ENCODE data around the gene DPP7.

Gene DPP7
- 151 reads per million, percentile 89 among the genes with 10 or more reads in this experiment for total RNA-seq

DNA sequence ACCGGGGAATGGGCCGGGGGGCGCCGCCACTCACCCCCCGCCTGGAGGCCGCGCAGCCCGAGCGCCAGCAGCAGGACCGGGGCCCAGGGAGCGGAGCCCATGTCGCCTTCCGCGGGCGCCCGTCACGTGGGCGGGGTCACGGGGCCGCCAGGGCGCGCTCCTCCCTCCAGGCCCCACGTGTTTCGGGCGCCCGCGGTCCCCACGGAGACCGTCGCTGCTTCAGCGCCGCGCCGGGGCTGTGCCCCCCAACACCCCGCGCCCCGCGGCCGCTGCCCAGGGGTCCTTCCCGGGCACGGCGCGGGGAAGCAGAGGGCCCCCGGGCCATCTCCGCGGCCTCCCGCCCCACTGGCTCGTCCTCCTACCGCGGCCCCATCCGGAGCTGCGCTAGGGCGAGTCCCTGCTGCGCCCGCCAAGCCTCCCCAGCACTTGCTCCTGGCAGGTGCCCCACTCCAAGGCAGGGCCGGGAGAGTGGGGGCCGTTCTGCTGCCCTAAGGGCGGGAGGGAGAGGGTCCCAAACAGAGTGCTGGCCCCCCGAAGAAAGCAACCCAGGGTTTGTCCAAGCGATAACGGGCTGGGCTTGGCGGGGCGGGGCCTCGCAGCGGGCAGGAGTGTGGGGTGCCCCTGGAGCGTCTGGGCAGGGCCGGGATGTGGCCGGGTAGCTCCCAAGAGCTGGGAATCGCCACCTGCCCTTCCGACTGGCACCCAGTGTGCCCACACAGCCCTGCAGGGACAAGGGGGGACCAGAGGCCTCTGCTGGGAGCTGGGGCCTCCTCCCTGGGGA is at the start of gene DPP7:
Gene DPP7, minus strand, starts transcription at position 121 of the 781 bp plus-strand sequence. Its CDS starts 20 bp downstream, at position 101.
- DNase-seq, result peak; percentile 75

DNA sequence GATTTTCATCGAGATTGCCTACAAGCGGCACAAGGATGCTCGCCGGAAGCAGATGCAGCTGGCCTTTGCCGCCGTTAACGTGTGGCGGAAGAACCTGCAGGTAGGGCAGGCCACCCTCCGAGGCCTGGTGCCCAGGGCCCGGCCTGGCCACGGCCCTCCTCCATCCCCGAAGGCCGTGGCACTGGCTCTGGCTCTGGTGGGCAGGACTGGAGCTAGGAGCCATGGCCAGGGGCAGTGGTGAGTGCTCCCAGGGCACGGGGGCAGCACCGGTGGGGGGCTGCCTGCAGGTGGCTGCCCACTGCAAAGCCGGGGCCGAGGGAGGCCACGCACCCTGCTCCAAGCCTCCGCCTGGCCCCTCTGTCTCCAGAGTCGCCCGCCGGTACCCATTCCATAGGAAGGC is 49.3 kb upstream of the DPP7 start:
- DNase-seq, result no peak

DNA sequence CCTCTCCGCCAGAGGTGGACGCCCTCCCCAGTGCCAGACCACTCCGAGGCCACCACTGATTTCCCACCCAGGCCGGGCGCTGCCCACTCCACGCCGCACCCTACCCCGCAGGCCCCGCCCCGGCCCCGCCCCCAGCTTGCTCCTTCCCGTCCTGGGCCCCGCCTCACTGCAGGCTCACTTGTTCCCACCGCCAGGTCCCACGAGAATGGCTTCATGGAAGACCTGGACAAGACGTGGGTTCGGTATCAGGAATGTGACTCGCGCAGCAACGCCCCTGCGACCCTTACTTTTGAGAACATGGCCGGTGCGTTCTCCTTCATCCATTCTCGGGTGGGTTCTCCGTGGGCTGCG is 48.8 kb upstream of the DPP7 start:
- no peak for DNase-seq

DNA sequence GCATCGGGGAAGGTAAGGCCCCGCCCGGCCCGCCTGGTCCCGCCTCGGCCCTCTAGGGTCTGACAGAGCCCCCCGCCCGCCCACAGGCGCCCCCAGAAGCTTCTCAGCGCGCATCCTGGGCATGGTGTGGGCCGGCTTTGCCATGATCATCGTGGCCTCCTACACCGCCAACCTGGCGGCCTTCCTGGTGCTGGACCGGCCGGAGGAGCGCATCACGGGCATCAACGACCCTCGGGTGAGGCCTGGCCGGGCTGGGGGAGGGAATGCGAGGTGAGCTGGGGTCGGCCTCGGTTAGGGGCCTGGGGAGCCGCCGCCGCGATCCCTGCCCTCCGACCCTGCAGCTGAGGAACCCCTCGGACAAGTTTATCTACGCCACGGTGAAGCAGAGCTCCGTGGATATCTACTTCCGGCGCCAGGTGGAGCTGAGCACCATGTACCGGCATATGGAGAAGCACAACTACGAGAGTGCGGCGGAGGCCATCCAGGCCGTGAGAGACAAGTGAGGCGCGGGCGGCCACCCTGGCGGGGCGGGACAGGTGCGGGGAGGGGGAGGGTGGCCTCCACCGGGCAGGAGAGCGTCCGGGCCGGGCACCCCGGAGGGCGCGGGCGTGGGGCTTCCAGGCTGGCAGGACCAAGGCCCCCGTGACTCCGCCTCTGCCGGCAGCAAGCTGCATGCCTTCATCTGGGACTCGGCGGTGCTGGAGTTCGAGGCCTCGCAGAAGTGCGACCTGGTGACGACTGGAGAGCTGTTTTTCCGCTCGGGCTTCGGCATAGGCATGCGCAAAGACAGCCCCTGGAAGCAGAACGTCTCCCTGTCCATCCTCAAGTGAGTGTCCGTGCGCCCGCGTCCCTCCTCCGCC is 48.2 kb upstream of the DPP7 start:
- DNase-seq, result no peak

DNA sequence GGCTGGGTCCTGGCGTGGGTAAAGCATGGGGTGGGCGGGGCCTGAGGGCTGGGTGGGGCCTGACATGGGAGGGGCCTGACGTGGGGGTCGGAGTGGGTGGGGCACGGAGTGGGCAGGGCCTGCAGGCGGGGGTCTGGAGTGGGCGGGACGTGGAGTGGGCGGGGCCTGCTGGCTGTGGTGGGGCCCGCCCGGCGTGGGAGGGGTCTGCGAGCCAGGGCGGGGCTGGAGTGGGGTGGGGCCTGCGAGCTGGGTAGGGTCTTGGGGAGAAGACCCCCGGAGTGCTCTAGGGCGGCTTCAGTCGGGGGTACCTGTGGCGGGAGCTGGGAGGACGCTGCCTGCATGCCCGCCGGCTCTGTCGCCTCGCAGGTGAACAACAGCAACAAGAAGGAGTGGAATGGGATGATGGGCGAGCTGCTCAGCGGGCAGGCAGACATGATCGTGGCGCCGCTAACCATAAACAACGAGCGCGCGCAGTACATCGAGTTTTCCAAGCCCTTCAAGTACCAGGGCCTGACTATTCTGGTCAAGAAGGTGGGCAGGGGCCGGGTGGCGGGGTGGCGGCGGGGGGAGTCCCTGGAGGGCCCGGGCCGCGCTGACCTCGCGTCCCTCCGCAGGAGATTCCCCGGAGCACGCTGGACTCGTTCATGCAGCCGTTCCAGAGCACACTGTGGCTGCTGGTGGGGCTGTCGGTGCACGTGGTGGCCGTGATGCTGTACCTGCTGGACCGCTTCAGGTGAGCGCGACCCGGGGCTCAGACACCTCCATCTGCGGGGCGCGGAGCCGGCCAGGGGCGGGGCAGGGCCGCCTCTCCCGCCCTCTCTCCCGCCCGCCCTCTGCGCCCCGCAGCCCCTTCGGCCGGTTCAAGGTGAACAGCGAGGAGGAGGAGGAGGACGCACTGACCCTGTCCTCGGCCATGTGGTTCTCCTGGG is 47.3 kb upstream of the DPP7 start:
- no peak for DNase-seq

DNA sequence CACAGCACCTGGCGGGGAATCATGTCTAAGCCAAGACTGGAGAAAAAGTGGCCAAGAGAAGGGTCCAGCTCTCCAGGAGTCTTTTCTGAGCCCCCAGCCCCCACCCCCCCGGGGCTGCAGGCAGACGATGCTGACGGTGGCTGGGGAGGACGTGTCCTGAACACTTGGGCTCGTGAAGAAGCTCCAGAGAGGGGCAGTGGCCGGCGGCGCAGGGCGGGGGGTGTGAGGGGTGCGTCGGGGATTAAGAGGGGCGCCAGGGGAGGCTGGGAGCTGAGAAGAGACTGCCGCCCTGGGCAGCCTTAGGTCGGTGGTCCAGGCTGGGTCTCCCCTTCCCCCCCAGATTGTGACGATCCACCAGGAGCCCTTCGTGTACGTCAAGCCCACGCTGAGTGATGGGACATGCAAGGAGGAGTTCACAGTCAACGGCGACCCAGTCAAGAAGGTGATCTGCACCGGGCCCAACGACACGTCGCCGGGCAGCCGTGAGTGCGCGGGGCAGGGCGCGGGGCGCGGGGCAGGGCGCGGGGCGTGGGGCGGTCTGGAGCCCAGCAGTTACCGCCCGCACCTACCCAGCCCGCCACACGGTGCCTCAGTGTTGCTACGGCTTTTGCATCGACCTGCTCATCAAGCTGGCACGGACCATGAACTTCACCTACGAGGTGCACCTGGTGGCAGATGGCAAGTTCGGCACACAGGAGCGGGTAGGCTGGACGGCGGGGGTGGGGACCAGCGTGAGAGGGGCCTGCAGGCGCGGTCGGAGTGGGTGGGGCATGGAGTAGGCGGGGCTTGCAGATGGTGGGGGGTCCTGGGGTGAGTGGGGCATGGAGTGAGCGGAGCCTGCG is 46.4 kb upstream of the DPP7 start:
- no peak for DNase-seq

DNA sequence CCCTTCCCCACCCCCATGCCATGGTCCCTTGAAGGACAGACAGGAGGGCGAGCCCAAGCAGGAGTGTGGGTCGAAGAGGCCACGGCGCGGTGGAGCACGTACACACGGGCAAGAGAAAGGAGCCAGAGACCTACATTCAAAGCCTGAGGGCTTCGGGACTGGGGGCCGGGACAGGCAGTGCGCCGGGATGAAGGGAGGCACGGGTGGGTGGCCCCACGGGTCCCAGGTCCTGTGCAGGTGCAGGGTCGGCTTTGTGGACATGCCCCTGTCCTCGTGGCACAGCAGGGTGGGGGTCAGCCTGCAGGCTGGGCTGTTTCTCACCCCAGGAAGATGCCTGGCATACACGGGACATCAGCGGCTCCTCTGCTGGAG is 45.5 kb upstream of the DPP7 start:
- DNase-seq, result no peak

DNA sequence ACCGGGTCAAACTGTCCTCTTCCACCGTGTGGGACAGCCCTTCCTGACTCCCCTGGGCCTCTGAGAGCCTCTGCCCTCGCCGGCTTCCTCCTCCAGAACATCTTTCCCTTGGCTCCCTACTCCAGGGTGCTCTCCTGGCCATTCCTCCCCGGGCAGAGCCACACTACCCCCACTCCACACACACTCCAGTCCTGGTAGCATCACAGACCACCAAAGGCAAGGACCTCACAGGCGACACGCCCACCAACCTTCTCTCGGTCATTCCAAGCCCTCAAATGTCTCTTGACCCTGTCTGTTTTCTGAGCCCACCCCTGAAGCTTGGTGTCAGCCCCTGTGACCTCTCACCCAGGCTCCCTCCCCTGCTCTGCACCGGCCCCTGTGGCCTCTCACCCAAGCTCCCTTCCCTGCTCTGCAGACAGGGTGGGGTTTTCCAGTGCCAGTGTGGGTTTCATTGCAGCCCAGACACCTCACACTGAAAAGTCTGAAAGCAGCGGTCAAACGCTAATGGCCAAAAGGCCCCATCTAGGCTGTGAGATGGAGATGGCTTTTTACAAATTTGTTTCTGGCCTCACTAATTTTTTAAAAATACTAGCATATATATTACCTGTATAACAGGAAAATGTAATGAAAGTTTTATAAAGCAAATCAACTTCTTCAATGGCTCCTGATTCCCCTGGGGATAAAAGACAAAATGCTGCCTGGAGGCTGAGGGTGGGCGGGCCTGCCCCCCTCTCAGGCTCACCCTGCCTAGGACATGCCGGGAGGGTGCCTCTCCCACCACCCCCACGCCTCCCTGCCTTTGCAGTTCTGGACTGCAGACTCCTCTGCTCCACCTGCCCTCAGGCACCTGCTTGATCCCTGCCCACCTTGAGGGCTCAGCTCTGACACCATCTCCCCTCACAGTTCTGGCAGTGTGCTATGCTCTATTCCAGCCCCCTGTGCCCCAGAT is 44.8 kb upstream of the DPP7 start:
- DNase-seq, result no peak

DNA sequence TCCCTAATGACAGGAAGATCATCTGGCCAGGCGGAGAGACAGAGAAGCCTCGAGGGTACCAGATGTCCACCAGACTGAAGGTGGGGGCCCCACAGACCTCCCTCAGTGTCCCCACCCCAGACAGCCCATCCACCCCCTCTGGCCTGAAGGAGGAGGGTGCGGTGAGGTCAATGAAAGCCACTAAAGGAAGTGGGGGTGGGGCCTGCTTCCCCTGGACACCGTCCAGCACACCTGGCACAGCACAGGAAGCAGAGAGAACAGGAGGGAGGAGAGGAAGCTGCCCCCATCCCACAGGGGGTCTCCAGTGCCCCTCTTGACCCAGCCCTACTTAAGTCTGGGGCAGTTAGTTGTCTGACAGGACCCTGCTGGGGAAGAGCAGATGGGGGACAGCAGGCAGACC is 44.1 kb upstream of the DPP7 start:
- DNase-seq, result no peak

DNA sequence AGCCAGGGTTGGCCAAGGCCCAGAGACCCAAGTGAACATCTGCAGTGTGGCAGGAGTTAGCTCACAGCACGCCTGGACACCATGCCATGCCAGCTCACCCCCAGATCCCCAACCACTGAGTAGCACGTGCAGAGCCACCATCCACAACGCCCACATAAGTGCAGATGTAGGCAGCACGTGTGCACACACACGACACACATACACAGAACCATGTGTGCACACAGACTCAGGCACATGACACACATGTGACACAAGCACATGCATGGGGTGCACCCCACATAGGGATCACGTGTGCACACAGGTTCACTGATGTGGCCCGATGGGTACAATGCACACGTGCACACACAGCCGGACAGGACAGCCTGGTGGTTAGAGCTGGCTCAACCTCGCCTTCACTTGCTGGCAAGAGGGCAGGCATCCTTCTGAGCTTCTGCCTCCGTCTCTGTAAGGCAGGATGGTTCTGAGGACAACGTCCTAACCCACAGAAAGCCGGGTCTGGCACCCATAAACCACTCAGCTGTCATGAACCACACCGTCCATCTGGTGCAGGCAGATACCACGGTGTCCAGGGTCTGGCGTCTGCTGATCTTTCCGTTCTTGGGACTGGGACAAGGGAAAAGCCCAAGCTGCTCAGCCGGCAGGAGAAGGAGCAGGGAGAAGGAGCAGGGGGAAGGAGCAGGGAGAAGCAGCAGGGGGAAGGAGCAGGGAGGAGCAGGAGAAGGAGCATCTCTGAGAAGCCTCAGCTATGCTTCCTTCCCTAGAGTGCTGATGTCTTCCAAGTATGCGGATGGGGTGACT is 43.3 kb upstream of the DPP7 start:
- no peak for DNase-seq

DNA sequence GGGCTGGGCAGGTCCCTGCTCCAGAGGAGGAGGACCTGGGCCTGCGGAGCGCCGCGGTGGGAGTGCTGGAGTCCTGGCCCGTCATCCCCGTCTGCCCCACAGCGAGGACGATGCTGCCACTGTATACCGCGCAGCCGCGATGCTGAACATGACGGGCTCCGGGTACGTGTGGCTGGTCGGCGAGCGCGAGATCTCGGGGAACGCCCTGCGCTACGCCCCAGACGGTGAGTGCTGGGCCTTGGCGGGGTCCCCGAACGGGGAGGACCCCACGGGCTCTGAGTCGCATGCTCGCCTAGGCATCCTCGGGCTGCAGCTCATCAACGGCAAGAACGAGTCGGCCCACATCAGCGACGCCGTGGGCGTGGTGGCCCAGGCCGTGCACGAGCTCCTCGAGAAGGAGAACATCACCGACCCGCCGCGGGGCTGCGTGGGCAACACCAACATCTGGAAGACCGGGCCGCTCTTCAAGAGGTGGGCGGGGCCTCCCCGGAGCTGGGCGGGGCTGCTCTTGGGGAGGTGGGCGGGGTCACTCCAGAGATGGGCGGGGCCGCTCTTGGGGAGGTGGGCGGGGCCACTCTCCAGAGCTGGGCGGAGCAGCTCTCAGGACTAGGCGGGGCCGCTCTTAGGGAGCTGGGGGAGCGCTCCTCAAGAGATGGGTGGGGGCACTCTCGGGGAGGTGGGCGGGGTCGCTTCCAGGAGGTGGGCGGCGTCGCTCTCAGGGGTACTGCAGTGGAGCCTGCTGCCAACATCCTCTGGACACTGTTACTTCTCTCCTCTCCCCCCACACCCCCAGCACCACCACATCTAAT is 42.2 kb upstream of the DPP7 start:
- peak; percentile 31 for DNase-seq

DNA sequence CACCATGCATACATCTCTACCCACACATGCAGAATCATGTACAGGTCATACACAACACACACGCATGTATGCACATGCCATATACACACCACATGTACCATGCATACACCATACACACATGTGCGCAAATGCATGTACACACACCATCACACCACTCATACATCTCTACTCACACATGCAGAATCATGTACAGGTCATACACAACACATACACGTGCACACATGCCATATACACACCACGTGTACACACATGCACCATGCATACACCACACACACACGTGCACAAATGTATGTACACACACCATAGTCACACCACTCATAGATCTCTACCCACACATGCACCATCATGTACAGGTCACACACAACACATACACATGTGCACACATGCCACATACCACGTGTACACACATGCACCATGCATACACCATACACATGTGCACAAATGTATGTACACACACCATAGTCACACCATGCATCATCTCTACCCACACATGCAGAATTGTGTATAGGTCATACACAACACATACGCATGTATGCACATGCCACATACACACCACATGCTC is 38.4 kb upstream of the DPP7 start:
- no peak for DNase-seq

DNA sequence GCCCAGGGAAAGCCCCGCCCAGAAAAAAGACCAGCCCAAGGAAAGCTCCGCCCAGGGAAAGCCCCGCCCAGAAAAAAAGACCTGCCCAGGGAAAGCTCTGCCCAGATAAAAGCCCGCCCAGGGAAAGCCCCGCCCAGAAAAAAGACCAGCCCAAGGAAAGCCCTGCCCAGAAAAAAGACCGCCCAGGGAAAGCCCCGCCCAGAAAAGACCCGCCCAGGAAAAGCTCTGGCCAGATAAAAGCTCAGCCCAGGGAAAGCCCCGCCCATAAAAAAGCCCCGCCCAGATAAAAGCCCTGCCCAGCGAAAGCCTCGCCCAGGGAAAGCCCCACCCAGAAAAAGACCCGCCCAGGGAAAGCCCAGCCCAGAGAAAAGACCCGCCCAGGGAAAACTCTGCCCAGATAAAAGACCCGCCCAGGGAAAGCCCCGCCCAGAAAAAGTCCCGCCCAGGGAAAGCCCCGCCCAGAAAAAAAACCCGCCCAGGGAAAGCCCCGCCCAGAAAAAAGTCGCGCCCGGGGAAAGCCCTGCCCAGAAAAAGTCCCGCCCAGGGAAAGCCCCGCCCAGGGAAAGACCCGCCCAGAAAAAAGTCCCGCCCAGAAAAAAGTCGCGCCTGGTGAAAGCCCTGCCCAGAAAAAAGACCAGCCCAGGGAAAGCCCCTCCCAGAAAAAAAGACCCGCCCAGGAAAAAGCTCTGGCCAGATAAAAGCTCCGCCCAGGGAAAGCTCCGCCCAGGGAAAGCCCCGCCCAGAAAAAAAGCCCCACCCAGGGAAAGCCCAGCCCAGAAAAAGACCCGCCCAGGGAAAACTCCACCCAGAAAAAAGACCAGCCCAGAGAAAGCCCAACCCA is 36.3 kb upstream of the DPP7 start:
- no peak for DNase-seq

DNA sequence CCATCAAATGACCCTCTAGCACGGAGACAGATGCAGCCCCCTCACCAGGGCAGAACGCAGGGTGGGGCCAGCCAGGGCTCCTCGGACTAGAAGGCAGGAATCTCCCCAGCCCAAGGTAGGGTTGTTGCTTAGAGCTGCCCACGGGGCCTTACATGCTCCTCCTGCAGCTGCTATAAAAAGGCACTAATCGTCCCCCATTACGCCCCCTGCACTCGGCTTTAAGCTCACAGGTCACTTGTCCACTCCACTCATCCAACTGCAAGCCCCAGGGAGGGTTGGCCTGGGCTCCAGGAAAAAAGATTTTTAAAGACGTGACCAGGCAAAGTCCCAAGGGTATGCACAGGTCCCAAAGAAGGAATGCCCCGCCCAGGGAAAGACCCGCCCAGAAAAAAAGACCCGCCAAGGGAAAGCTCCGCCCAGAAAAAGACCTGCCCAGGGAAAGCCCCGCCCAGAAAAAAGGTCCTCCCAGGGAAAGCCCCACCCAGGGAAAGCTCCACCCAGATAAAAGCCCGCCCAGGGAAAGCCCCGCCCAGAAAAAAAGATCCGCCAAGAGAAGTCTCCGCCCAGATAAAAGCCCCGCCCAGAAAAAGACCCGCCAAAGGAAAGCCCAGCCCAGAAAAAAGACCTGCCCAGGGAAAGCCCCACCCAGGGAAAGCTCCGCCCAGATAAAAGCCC is 35.5 kb upstream of the DPP7 start:
- no peak for DNase-seq

DNA sequence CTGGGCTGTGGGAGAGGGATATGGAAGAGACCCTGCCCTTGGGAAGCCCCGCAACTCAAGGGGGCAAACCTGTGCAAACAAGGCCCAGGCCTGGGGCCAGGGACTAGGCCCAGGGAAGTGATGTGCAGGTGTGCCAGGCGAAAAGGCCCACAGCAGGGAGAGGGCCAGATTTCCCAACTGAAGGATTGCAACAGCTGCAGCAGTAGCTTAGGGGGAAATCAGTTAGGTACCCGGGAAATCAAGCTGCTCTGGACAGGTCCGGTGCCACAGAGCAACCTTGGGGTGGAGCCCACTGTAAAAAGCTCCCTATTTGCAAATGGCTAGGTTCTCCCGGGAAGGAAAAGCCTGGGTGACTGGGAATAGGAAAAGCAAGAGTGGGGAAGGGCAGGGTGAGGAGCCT is 34.8 kb upstream of the DPP7 start:
- DNase-seq, result no peak

DNA sequence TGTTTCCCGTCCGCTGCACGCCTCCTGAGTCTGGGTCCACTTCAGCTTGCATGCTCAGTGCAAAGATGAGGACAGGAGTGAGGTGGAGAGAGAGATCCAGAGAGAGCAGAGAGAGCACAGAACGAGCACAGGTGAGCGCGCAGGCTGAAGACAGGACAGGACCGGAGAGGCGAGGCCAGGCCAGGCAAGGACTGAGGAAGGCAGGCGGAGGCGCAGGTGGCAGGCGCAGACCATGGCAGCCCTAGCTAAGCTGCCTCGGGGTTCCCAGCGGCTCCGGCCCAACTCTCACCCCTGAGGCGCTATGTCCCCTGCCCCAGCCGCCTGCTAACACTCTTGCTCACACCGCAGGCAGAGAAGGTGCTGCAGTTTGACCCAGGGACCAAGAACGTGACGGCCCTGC is 34.1 kb upstream of the DPP7 start:
- no peak for DNase-seq

DNA sequence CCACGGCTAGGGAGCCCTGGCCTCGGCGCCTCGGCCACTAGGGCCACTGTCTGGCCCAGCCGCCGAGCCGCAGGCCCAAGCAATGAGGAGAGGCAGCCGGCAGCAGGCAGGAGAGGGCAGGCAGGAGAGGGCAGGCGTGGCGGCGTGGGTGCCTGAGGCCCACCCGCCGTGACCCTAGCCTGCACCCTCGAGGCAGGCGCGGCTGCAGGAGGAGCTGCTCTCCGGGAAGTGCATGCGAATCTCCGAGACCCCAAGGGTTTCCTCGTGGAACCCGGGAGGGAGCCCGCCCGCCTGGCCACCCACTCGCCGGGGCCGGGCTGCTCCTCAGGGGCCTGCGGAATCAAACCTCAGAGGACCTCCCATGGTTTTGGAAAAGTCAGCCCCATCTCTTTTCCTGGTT is 33.7 kb upstream of the DPP7 start:
- no peak for DNase-seq
